ENCODE measurements around the gene RAB44. TPM values are rescaled to one million over a fixed set of nuclear protein-coding genes. Genes with fewer than 3 reads are reported as not detected.
A peak's percentile ranks its signal among the peaks of the same experiment; 100 is the strongest.
"Not testable (repeated sequence)": the region's sequence is repeated elsewhere in the genome, so short reads cannot be mapped to it uniquely, and the experiment has no call there.

Gene RAB44
- total RNA-seq, 2 donors from 2014 or later, result 0.14 to 0.45 TPM

DNA sequence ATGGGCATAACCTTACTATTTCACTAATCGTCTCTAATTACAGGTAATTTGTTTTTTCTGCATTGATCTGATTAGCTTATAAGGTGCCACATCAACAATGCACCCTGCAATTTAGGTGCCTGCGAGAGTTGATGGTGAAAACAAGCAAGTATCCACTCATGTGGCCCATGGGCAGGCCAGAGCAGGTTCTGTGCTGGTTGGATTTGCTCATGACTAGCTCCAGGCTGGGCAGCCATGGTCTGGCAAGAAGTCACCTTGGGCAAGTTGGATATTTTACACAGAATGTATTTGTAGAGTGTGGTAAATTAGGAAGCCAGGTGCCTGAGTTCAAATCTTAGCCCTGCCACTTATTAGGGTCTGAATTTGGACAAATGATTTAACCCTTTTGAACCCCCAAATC is 25.3 kb downstream of the RAB44 start:
- no peak for DNase-seq (ENCODE audit: low spot score)
- intact Hi-C loops (cut with DNase I), result no loop called here
- Histone ChIP-seq H3K4me1 (replicated peaks) (no peaks in the 10 kb centered on the region), H3K36me3 (no peaks in the 10 kb centered on the region), H3K27ac (no peak overlapping the region), H3K27me3 (replicated peaks; ENCODE audit: insufficient read depth) (no peaks in the 10 kb centered on the region), H3K9me3 (no peaks in the 10 kb centered on the region), H3K4me3 (no peak overlapping the region)
- TF ChIP-seq, protein P1, sequence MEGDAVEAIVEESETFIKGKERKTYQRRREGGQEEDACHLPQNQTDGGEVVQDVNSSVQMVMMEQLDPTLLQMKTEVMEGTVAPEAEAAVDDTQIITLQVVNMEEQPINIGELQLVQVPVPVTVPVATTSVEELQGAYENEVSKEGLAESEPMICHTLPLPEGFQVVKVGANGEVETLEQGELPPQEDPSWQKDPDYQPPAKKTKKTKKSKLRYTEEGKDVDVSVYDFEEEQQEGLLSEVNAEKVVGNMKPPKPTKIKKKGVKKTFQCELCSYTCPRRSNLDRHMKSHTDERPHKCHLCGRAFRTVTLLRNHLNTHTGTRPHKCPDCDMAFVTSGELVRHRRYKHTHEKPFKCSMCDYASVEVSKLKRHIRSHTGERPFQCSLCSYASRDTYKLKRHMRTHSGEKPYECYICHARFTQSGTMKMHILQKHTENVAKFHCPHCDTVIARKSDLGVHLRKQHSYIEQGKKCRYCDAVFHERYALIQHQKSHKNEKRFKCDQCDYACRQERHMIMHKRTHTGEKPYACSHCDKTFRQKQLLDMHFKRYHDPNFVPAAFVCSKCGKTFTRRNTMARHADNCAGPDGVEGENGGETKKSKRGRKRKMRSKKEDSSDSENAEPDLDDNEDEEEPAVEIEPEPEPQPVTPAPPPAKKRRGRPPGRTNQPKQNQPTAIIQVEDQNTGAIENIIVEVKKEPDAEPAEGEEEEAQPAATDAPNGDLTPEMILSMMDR (IDR thresholded peaks at IDR 0.05), result no peak
- TF ChIP-seq POLR2A (IDR thresholded peaks at IDR 0.05), result no peak
- TF ChIP-seq POLR2AphosphoS5 (IDR thresholded peaks at IDR 0.05), result no peak
- WGBS, result 53% methylated on average over 2 of the region's 2 CpGs

DNA sequence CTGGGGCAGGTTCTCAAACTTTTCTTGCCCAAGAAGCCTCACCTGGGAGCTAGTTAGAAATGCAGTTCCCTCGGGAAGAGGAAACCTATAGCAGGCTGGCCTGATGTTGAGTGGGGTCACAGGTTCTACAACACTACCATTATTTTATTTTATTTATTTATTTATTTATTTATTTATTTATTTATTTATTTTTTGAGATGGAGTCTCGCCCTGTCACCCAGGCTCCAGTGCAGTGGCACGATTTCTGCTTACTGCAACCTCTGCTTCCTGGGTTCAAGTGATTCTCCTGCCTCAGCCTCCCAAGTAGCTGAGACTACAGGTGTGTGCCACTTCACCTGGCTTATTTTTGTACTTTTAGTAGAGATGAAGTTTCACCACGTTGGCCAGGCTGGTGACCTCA is 26.4 kb downstream of the RAB44 start:
- 95% methylated on average over 4 of the region's 4 CpGs for WGBS
- DNase-seq (ENCODE audit: low spot score); H3K36me3 ChIP-seq; H3K27me3 ChIP-seq (replicated peaks; ENCODE audit: insufficient read depth); intact Hi-C loops (cut with DNase I); H3K27ac ChIP-seq; H3K4me1 ChIP-seq (replicated peaks); H3K9me3 ChIP-seq; H3K4me3 ChIP-seq: not testable (repeated sequence)

DNA sequence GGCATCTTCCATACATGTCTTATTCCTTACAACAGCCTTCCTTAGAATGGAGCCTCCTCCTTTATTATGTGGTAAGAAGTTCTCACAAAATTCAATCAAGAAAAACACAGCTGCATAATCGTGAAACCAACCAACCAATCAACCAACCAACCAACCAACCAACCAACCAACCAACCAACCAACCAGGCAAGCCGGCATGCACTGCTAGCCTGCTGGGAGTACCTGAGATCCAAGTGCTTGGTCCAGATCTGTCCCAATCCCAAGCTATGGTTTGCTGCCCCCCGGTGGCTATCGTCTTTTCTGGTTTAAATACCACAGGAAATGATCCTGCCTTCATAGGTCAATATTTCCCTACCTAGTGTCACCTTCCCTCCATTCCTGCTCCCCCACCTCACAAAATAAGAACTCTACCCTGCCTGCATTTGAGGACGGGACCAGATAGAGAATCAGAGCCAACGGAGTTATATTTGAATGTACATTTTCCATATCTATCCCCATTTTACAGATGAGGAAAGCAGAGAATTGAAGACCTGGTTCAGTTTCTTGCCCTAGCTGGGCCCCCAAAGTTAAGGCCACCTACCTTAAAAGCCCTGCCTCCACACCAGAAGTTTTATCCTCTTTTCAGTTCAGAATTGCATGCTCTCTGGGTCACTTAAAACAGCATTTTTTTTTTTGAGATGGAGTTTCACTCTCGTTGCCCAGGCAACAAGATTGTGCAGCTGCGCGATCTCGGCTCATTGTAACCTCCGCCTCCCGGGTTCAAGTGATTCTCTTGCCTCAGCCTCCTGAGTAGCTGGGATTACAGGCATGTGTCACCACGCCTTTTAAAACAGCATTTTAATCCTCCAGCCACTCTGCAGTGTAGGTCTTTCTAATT is 27.1 kb downstream of the RAB44 start:
- WGBS, result 55% methylated on average over 13 of the region's 13 CpGs
- intact Hi-C loops (cut with DNase I), result no loop called here
- Histone ChIP-seq H3K27me3 (replicated peaks; ENCODE audit: insufficient read depth) (no peaks in the 10 kb centered on the region), H3K4me3 (no peak overlapping the region), H3K9me3 (no peaks in the 10 kb centered on the region), H3K27ac (no peak overlapping the region), H3K36me3 (no peaks in the 10 kb centered on the region), H3K4me1 (replicated peaks) (no peaks in the 10 kb centered on the region)
- TF ChIP-seq POLR2AphosphoS5 (IDR thresholded peaks at IDR 0.05) (peak; percentile 30), POLR2A (IDR thresholded peaks at IDR 0.05) (no peak)
- TF ChIP-seq, protein P1 (IDR thresholded peaks at IDR 0.05), result peak; percentile 10 to 71 (median 55)
- DNase-seq (ENCODE audit: low spot score), result peak; percentile 72

DNA sequence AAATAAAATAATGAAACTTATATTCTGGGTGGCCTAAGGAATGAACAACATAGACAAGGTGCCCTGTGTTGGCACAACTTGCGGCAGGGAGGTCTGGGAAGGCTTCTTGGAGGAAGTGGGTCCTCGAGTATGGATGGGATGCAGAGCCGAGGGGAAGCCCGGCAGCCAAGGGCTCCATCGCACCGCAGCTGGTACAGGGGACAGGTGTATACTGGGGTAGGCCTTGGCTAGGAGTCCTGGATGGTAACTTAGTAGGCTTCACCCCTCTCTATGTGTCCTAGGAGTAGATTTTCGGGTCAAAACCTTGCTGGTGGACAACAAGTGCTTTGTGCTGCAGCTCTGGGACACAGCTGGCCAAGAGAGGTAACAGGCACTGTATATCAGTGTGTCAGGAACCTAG is 28.0 kb downstream of the RAB44 start:
- intact Hi-C loops (cut with DNase I), result no loop called here

DNA sequence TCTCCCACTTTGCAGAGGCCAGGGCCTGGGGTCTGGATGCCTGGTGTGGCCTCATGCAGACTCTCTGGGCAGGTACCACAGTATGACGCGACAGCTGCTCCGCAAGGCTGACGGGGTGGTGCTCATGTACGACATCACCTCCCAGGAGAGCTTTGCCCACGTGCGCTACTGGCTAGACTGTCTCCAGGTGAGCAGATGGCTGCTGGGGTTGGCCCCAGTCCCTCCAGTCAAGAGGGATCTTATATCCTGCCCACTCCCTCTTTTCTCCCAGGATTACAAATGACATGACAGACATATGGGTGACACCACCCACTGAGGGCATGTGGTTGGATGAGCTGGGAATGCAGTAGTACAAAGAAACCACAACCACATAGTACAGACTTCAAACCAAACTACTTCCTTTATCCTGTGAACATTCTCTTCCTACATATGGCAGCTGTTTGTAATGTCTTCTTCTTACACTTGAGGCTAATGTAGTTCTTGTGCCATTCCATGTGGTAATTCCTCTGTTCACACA is 29.9 kb downstream of the RAB44 start:
- H3K27me3 ChIP-seq (replicated peaks; ENCODE audit: insufficient read depth), result no peaks in the 10 kb centered on the region
- no peaks in the 10 kb centered on the region for H3K4me1 ChIP-seq (replicated peaks)
- no peak overlapping the region for H3K27ac ChIP-seq
- H3K36me3 ChIP-seq, result no peaks in the 10 kb centered on the region
- TF ChIP-seq POLR2AphosphoS5 (IDR thresholded peaks at IDR 0.05) (no peak), POLR2A (IDR thresholded peaks at IDR 0.05) (no peak)
- TF ChIP-seq, protein P1 (IDR thresholded peaks at IDR 0.05), result no peak
- DNase-seq (ENCODE audit: low spot score), result no peak
- H3K4me3 ChIP-seq, result no peak overlapping the region
- intact Hi-C loops (cut with DNase I), result no loop called here
- H3K9me3 ChIP-seq, result no peaks in the 10 kb centered on the region
- 83% methylated on average over 7 of the region's 7 CpGs for WGBS

More for the DNA sequence above, 28.0 kb downstream of the RAB44 start:
- Histone ChIP-seq H3K9me3 (no peaks in the 10 kb centered on the region), H3K27me3 (replicated peaks; ENCODE audit: insufficient read depth) (no peaks in the 10 kb centered on the region), H3K27ac (no peak overlapping the region), H3K4me3 (no peak overlapping the region), H3K4me1 (replicated peaks) (no peaks in the 10 kb centered on the region), H3K36me3 (no peaks in the 10 kb centered on the region)
- TF ChIP-seq, protein P1 (IDR thresholded peaks at IDR 0.05), result no peak
- TF ChIP-seq POLR2AphosphoS5 (IDR thresholded peaks at IDR 0.05), result no peak
- no peak for TF ChIP-seq POLR2A (IDR thresholded peaks at IDR 0.05)
- WGBS, result 83% methylated on average over 7 of the region's 7 CpGs
- DNase-seq (ENCODE audit: low spot score), result no peak

Measured in prostate gland (tissue), 2 donors.